DMS114 treated with DMSO at 0.1 percent for 48 hours (cell line): Measurements from ENCODE around the gene ABCC8.
"Not testable (repeated sequence)": the region's sequence is repeated elsewhere in the genome, so short reads cannot be mapped to it uniquely, and the experiment has no call there.

Source experiments
- DNase-seq: peaks from one replicate; lab custom pipeline; 2025; ENCODE audit not compliant: unreplicated experiment; lab: John Stamatoyannopoulos, UW

Gene ABCC8

GRCh38 chr11:17434108-17434507, 42.5 kb downstream of the ABCC8 start:
- no peak for DNase-seq

GRCh38 chr11:17432002-17432401, 44.6 kb downstream of the ABCC8 start:
- DNase-seq = no peak

- DNase-seq = no peak
Measured at GRCh38 chr11:17431139-17431538, 45.5 kb downstream of the ABCC8 start.

GRCh38 chr11:17430616-17431015, 46.0 kb downstream of the ABCC8 start:
- no peak for DNase-seq

- no peak for DNase-seq
Measured at GRCh38 chr11:17428925-17429324, 47.7 kb downstream of the ABCC8 start.

- DNase-seq = no peak
Measured at GRCh38 chr11:17428261-17428660, 48.4 kb downstream of the ABCC8 start.

GRCh38 chr11:17426233-17426632, 50.4 kb downstream of the ABCC8 start:
- not testable (repeated sequence) for DNase-seq

- no peak for DNase-seq
Measured at GRCh38 chr11:17423533-17424310, 52.9 kb downstream of the ABCC8 start.

- no peak for DNase-seq
Measured at GRCh38 chr11:17421781-17422180, 54.9 kb downstream of the ABCC8 start.

- DNase-seq = no peak
Measured at GRCh38 chr11:17418444-17419081, 58.1 kb downstream of the ABCC8 start.

GRCh38 chr11:17416492-17416891, 60.2 kb downstream of the ABCC8 start:
- no peak for DNase-seq

- no peak for DNase-seq
Measured at GRCh38 chr11:17415523-17416104, 61.0 kb downstream of the ABCC8 start.

GRCh38 chr11:17414992-17415391, 61.7 kb downstream of the ABCC8 start:
- no peak for DNase-seq

GRCh38 chr11:17414317-17414737, 62.3 kb downstream of the ABCC8 start:
- no peak for DNase-seq

- no peak for DNase-seq
Measured at GRCh38 chr11:17413414-17414316, 63.0 kb downstream of the ABCC8 start.

- no peak for DNase-seq
Measured at GRCh38 chr11:17412488-17413180, 64.0 kb downstream of the ABCC8 start.

GRCh38 chr11:17411418-17411817, 65.2 kb downstream of the ABCC8 start:
- no peak for DNase-seq

- no peak for DNase-seq
Measured at GRCh38 chr11:17410606-17411379, 65.9 kb downstream of the ABCC8 start.

- DNase-seq = no peak
Measured at GRCh38 chr11:17408641-17409040, 68.0 kb downstream of the ABCC8 start.

GRCh38 chr11:17408026-17408425, 68.6 kb downstream of the ABCC8 start:
- DNase-seq = no peak
